Choroid plexus epithelial cell (primary cell): Measurements from ENCODE around the gene AOAH.

Experiments used
- DNase-seq: peaks from one replicate; pipeline ENCODE4 v3.0.0-alpha.2; 2010; ENCODE audit warnings: low read depth
- H3K4me3 ChIP-seq: 2 replicates; pipeline ENCODE4 v1.5.1; 2011; ENCODE audit warnings: low read depth, mild to moderate bottlenecking, control low read depth, low read length, moderate library complexity
- TF ChIP-seq, protein P1 (sequence below): conservative IDR thresholded peaks from 2 replicates; pipeline ENCODE4 v1.5.1; 2011; ENCODE audit warnings: low read depth, mild to moderate bottlenecking, control low read depth, inconsistent platforms, low read length, moderate library complexity

The AOAH gene

DNA sequence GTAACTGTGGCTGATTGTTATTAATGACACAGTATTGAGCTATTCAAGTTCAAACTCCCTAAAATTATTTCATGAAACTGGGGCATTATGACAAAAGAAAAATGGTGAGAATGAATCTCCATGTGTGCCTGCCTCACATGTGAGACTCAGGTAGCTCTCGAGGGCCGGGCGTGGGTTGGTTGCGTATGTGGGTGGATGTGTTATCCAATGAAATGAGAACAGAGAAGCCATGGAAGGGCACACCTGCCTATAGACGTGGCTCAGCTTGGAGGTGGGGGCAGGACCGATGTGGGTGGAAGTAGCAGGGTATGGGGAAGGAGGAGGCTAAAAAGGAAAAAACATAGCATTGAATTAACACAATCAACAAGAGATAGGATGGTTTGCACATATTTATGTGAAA lies 96.5 kb downstream of the AOAH start:
- TF ChIP-seq, protein P1, sequence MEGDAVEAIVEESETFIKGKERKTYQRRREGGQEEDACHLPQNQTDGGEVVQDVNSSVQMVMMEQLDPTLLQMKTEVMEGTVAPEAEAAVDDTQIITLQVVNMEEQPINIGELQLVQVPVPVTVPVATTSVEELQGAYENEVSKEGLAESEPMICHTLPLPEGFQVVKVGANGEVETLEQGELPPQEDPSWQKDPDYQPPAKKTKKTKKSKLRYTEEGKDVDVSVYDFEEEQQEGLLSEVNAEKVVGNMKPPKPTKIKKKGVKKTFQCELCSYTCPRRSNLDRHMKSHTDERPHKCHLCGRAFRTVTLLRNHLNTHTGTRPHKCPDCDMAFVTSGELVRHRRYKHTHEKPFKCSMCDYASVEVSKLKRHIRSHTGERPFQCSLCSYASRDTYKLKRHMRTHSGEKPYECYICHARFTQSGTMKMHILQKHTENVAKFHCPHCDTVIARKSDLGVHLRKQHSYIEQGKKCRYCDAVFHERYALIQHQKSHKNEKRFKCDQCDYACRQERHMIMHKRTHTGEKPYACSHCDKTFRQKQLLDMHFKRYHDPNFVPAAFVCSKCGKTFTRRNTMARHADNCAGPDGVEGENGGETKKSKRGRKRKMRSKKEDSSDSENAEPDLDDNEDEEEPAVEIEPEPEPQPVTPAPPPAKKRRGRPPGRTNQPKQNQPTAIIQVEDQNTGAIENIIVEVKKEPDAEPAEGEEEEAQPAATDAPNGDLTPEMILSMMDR = no peak
- DNase-seq = no peak
- H3K4me3 ChIP-seq = no peak overlapping the region

DNA sequence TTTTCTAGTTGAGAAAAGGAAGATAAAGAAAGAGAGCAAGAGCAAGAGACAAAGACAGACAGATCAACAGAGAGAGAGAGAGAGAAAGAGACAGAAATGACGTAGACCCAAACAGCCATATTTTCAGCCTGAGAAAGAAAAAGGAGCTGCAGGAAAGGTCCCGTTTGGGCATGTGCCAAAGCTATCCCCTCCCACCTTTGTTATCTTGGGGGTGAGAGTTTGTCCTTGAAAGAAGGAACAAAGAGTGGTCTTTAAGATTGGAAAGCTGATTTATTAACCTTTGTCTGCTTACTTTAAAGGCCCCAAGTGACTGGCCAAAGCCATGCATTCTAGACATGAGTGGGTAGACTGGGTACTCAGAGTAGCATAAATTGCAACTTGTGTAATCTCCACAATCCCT lies 98.2 kb downstream of the AOAH start:
- TF ChIP-seq, protein P1 = no peak
- DNase-seq = no peak
- H3K4me3 ChIP-seq = no peak overlapping the region

DNA sequence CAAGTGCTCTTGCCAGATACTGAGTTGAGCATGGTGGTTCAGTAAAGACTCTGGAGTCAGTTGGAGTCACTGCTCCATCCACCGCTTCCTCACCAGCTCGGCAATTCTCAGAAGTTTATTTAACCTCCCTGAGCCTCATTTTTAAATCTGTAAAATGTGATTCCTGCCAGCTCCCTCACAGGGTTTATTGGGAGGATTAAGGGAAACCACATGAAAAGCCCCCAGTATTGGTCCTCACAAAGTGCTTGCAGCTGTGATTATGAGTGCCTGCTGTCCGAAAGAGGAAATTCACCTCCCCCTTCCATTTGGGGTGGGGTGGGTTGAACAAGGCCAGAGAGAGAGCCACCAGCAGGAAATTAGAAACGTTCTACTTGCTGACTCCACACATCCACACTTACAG lies 99.0 kb downstream of the AOAH start:
- no peak for DNase-seq
- TF ChIP-seq, protein P1 = no peak
- H3K4me3 ChIP-seq = no peak overlapping the region

DNA sequence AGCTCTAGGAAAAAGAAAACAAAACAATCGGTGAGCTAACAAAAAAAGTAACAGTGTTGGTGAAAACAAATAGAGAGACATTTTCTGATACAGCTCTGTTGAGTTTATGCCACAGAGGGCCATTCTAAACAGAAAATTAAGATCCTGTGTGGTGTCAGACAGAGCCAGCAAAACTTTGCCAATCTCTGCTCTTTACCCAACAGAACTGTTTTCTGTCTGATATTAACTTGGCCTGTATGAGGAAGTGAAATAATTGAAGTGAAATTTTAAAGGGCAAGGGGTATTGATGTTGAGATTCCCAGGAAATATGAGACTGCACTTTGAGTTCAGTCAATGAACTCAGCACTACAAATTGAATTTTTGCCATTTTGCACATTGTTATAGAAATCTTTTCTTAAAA lies 101.0 kb downstream of the AOAH start:
- no peak overlapping the region for H3K4me3 ChIP-seq
- TF ChIP-seq, protein P1 = no peak
- no peak for DNase-seq

DNA sequence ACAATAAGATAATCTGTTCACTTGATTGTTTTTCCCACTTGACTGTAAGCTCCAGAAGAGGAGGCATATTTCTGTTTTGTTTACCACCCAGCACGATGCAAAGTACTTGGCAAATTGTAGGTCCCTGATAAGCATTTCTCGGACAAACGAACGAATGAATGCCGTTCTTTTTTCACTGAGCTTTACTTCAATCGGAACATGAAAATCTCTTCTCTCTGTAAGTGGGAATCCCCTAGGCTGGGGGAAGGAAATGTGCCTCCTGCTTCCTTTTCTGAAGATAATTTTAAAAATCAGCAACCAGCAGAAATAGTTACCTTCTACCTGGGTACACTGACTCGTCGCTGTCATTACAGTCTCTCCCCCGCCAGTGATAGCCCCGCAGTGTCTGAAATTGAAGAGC lies 102.9 kb downstream of the AOAH start:
- DNase-seq = no peak
- TF ChIP-seq, protein P1 = no peak
- no peak overlapping the region for H3K4me3 ChIP-seq

DNA sequence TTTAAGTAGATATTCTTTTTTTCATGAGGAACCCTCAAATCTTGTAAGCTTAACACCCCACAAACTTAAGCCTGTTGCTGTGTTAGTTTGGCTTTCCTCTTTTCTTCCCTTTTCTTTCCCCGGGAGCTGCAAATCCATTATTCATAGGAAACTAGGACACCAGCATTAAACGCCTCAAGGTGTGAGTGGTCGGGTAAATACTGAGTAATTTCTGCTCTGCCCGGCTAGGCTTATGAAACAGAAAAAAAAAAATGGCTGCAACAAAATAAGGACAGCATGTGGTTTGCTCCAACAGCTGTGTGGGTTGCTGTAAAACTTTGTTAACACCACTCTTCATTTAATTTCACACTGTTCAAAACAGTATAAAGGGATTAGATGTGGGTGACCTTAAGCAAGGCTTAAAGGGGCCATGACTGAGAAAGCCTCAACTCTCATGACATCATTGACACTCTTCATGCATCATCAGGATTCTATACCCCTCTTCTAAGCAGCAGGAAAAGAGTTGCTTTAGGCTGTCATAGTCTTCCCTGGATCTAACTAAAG lies 104.1 kb downstream of the AOAH start:
- TF ChIP-seq, protein P1 = no peak
- H3K4me3 ChIP-seq = no peak overlapping the region
- DNase-seq = no peak

DNA sequence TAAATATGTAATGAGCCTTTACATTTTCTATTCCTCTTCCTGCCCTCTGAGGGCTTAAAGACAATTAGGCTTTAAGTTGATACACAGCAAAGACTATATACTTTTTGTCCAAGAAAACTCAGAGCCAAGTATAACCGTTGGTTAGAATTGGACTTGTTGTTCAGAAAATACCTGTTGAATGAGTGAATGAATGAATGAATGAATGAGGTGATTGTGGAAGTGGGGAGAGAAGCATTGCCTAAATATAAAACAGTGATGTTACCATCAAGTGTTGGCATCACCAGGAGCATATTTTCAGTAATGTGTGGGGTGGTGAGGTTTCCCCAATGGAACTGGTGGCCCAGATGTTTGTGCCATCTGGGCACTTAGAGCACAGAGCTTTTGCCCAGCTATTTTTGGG lies 106.9 kb downstream of the AOAH start:
- DNase-seq = no peak
- TF ChIP-seq, protein P1 = no peak
- no peak overlapping the region for H3K4me3 ChIP-seq
